B cell (primary cell): ENCODE results near the gene GSTA4. TPM values are rescaled to one million over a fixed set of nuclear protein-coding genes. Genes with fewer than 3 reads are reported as not detected.

ENCODE experiments used
- ATAC-seq: fragments of 200-7000 bp; cut with Tn5 transposase; one replicate; pipeline ENCODE4 v1.10.0; 2021; ENCODE audit warnings: low read depth, mild to moderate bottlenecking, moderate number of reproducible peaks, moderate library complexity
- CTCF ChIA-PET: fragments of 350-600 bp; sonication (Branson Sonifier 250); formaldehyde crosslinking; loops from one replicate; lab custom pipeline; 2021; ENCODE audit warnings: antibody characterized with exemption, inconsistent platforms; lab: Charles Lee
- POLR2A ChIA-PET: fragments of 350-600 bp; sonication (Branson Sonifier 250); formaldehyde crosslinking; loops from one replicate; lab custom pipeline; 2021; ENCODE audit warnings: antibody characterized with exemption; lab: Charles Lee
- DNase-seq: peaks from one replicate; pipeline ENCODE4 v3.0.0; 2013
- H2AFZ ChIP-seq: 2 replicates; pipeline ENCODE4 v1.6.1; 2012; ENCODE audit warnings: mild to moderate bottlenecking, low read depth, low read length; ENCODE audit not compliant: insufficient read depth, poor library complexity, severe bottlenecking
- H3K27ac ChIP-seq, 2 donors: 1 replicate in 1 of 2; 2 replicates in 1 of 2; pipeline ENCODE4 v1.5.1; 2012 to 2013; ENCODE audit warnings: low read length in 2 of 2, mild to moderate bottlenecking in 2 of 2, moderate library complexity in 1 of 2
- H3K27me3 ChIP-seq, 4 experiments: fragments of 200-600 bp in 1 of 4; sonication (generic) in 1 of 4; replicated peaks in 1 of 4; 1 replicate in 2 of 4; 2 replicates in 2 of 4; pipeline versions ENCODE4 v1.6.1 to v1.7.0; 2013 to 2016; ENCODE audit warnings: low read length in 3 of 4, mild to moderate bottlenecking in 2 of 4, mixed read lengths in 1 of 4, moderate library complexity in 1 of 4; ENCODE audit not compliant: insufficient read depth in 4 of 4, control insufficient read depth in 3 of 4; ENCODE audit errors: control extremely low read depth in 1 of 4
- H3K36me3 ChIP-seq, 2 experiments: replicated peaks in 1 of 2; 1 replicate in 1 of 2; 2 replicates in 1 of 2; pipeline versions ENCODE4 v1.6.1 to v1.7.1; 2013; ENCODE audit warnings: low read length in 1 of 2; ENCODE audit not compliant: insufficient read depth in 2 of 2, control insufficient read depth in 1 of 2; ENCODE audit errors: control extremely low read depth in 1 of 2, extremely low read depth in 1 of 2
- H3K4me1 ChIP-seq, 2 donors: fragments of 200-600 bp in 1 of 2; sonication (generic) in 1 of 2; 1 replicate in 1 of 2; 2 replicates in 1 of 2; pipeline versions ENCODE4 v1.5.1 to v1.6.1; 2013 to 2017; ENCODE audit warnings: low read length in 2 of 2; ENCODE audit not compliant: control insufficient read depth in 2 of 2, insufficient read depth in 2 of 2
- H3K4me2 ChIP-seq: replicated peaks from 2 replicates; pipeline ENCODE3; 2012; ENCODE audit warnings: mild to moderate bottlenecking, low read depth, low read length; ENCODE audit not compliant: poor library complexity, severe bottlenecking
- H3K4me3 ChIP-seq, 5 experiments: fragments of 200-600 bp in 1 of 5; sonication (generic) in 1 of 5; 1 replicate in 3 of 5; 2 replicates in 2 of 5; pipeline versions ENCODE4 v1.5.1 to v1.7.0; 2011 to 2016; ENCODE audit warnings: low read length in 4 of 5, mild to moderate bottlenecking in 4 of 5, low read depth in 2 of 5, control low read depth in 1 of 5, moderate library complexity in 1 of 5; ENCODE audit not compliant: insufficient read depth in 1 of 5; ENCODE audit errors: control extremely low read depth in 1 of 5, extremely low read depth in 1 of 5
- H3K79me2 ChIP-seq: fragments of 200-600 bp; sonication (generic); one replicate; pipeline ENCODE4 v1.6.0; 2016; ENCODE audit warnings: low read length; ENCODE audit not compliant: control insufficient read depth, insufficient read depth
- H3K9ac ChIP-seq: fragments of 200-600 bp; sonication (generic); 2 replicates; pipeline ENCODE4 v1.6.1; 2017; ENCODE audit warnings: mild to moderate bottlenecking, low read length, moderate library complexity
- H3K9me3 ChIP-seq, 3 donors: one replicate each; pipeline versions ENCODE4 v1.6.1 to v1.7.1; 2013; ENCODE audit warnings: low read length in 2 of 3; ENCODE audit not compliant: control insufficient read depth in 2 of 3, insufficient read depth in 1 of 3; ENCODE audit errors: control extremely low read depth in 1 of 3
- H4K20me1 ChIP-seq: 2 replicates; pipeline ENCODE4 v1.6.0; 2012; ENCODE audit warnings: mild to moderate bottlenecking, low read length; ENCODE audit not compliant: insufficient read depth, control insufficient read depth, poor library complexity, severe bottlenecking
- H3K27ac Mint-ChIP-seq: one replicate; pipeline ENCODE4 v1.8.0; 2021; ENCODE audit warnings: mixed read lengths
- H3K27me3 Mint-ChIP-seq: one replicate; pipeline ENCODE4 v1.8.0; 2021; ENCODE audit warnings: mixed read lengths
- H3K4me1 Mint-ChIP-seq: one replicate; pipeline ENCODE4 v1.8.0; 2021; ENCODE audit warnings: mixed read lengths
- H3K4me3 Mint-ChIP-seq: one replicate; pipeline ENCODE4 v1.8.0; 2021; ENCODE audit warnings: mixed read lengths
- H3K9me3 Mint-ChIP-seq: one replicate; pipeline ENCODE4 v1.8.0; 2022; ENCODE audit warnings: mixed read lengths; ENCODE audit not compliant: insufficient read depth
- CTCF ChIP-seq: fragments of 200-600 bp; IDR thresholded peaks from one replicate; pipeline ENCODE4 v1.8.0; 2022; ENCODE audit warnings: antibody characterized with exemption, mild to moderate bottlenecking
- EZH2 ChIP-seq: IDR thresholded peaks from 2 replicates; pipeline ENCODE4 v1.6.1; 2012; ENCODE audit warnings: borderline replicate concordance, low read depth, mild to moderate bottlenecking, moderate library complexity, low read length; ENCODE audit not compliant: insufficient read depth, poor library complexity, severe bottlenecking
- WGBS: methylation state at CpG from one replicate; pipeline ENCODE4 v1.1.5; 2013; ENCODE audit warnings: missing lambda C conversion rate; ENCODE audit not compliant: insufficient coverage; 5-methylcytosine and 5-hydroxymethylcytosine counted together
- intact Hi-C: fragments of 100-400 bp; cut with micrococcal nuclease; formaldehyde crosslinking; loops from one replicate; pipeline ENCODE4 v1.10.0; 2022
- polyA plus RNA-seq: library from polyadenylated mRNA; depleted of rRNA; stranded (reverse); fragments of >200 nt; gene quantifications from 2 replicates; pipeline ENCODE4 v1.2.3, GENCODE V29; 2012
- total RNA-seq, 2 donors: library from RNA; stranded (reverse); fragments of 120-200 nt in 1 of 2; gene quantifications; 1 replicate in 1 of 2; 2 replicates in 1 of 2; pipeline versions ENCODE4 v1.2.3 to v1.2.4, GENCODE V29; 2013 to 2022

The GSTA4 gene
- total and polyA plus RNA-seq, 2 donors (not counting 1 experiment from before 2014, with no cell fraction given): 1.7 to 4.9 TPM

- H3K4me3 Mint-ChIP-seq: no peak overlapping the region
- Histone ChIP-seq H3K79me2 (no peaks in the 10 kb centered on the region), H2AFZ (no peak overlapping the region), H4K20me1 (no peaks in the 10 kb centered on the region), H3K9ac (no peak overlapping the region), H3K4me1 (no peaks in the 10 kb centered on the region), H3K27ac (no peak overlapping the region), H3K9me3 (no peaks in the 10 kb centered on the region), H3K36me3 (no peaks in the 10 kb centered on the region), H3K4me2 (no peak overlapping the region), H3K27me3 (no peaks in the 10 kb centered on the region), H3K4me3 (no peak overlapping the region)
- DNase-seq: no peak
- no peaks in the 10 kb centered on the region for H3K9me3 Mint-ChIP-seq
- no peak for ATAC-seq
- CTCF ChIA-PET: no interaction called here
- peaks cover 19% of the 10 kb centered on the region for H3K27me3 Mint-ChIP-seq
- TF ChIP-seq CTCF (no peak), EZH2 (no peak)
- H3K27ac Mint-ChIP-seq: no peak overlapping the region
- intact Hi-C loops: no loop called here
- 100% methylated on average over 1 of the region's 4 CpGs for WGBS
- no peaks in the 10 kb centered on the region for H3K4me1 Mint-ChIP-seq
- POLR2A ChIA-PET: no interaction called here
These were observed 52.9 kb downstream of the GSTA4 start for GRCh38 chr6:52942221-52942620.

GRCh38 chr6:52937908-52938307 is 57.2 kb downstream of the GSTA4 start:
- H3K4me1 ChIP-seq: no peaks in the 10 kb centered on the region
- ATAC-seq (no peak), DNase-seq (no peak)
- no peaks in the 10 kb centered on the region for H3K4me1 Mint-ChIP-seq
- no peak overlapping the region for H3K9ac ChIP-seq
- H3K9me3 ChIP-seq: no peaks in the 10 kb centered on the region
- H3K27me3 ChIP-seq: no peaks in the 10 kb centered on the region
- H3K9me3 Mint-ChIP-seq: no peaks in the 10 kb centered on the region
- intact Hi-C loops: no loop called here
- ChIA-PET POLR2A (no interaction called here), CTCF (no interaction called here)
- TF ChIP-seq EZH2: no peak
- TF ChIP-seq CTCF: no peak
- H3K27ac Mint-ChIP-seq: no peak overlapping the region
- H4K20me1 ChIP-seq: no peaks in the 10 kb centered on the region
- H3K79me2 ChIP-seq: no peaks in the 10 kb centered on the region
- H3K4me2 ChIP-seq: no peak overlapping the region
- H3K4me3 Mint-ChIP-seq: no peak overlapping the region
- peaks cover 8% of the 10 kb centered on the region for H3K27me3 Mint-ChIP-seq
- H3K27ac ChIP-seq: no peak overlapping the region
- H3K4me3 ChIP-seq: no peak overlapping the region
- 92% methylated on average over 2 of the region's 2 CpGs for WGBS
- no peaks in the 10 kb centered on the region for H3K36me3 ChIP-seq
- H2AFZ ChIP-seq: no peak overlapping the region
